Measurements from ENCODE around the gene FOLR3.
"Not testable (repeated sequence)": the region's sequence is repeated elsewhere in the genome, so short reads cannot be mapped to it uniquely, and the experiment has no call there.

The FOLR3 gene

DNA sequence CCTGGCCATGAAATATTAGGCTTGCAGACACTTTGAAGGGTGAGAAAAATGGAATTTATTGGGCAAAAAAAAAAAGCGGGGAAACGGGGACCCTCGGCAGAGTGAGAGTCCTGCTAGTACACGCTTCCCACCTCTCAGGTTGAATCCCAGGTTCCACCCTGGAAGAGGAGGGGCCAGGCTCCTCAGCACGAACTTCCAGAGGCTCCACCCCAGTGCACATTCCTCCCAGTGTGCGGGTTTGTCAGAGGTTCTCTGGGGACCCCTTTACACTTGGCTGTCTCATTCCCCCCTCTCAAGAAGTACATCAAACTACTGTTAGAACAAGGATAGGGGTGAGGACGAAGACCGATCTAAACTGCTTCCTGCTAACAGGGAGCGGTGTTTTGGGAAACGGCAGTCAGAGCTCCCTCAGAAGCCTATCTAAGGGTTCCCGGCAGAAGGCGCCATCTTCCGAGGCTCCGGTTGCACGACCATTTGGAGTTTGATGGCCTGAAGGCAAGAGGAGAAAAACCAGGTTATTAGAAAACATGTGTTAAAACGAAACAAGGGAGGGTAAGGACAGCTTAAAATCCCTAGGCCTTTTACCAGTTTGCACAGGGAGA is 27.5 kb downstream of the FOLR3 start:
- DNase-seq (ENCODE audit: low read depth): no peak

DNA sequence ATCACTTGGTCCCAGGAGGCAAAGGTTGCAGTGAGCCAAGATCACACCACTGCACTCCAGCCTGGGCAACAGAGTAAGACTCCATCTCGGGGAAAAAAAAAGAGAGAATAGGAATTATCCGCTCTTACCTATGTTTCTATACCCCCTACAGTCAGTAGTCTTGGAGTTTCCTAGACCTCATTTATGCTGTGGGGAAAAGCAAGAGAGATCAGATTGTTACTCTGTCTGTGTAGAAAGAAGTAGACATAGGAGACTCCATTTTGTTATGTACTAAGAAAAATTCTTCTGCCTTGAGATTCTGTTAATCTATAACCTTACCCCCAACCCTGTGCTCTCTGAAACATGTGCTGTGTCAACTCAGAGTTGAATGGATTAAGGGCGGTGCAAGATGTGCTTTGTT is 28.7 kb downstream of the FOLR3 start:
- DNase-seq (ENCODE audit: low read depth): not testable (repeated sequence)

DNA sequence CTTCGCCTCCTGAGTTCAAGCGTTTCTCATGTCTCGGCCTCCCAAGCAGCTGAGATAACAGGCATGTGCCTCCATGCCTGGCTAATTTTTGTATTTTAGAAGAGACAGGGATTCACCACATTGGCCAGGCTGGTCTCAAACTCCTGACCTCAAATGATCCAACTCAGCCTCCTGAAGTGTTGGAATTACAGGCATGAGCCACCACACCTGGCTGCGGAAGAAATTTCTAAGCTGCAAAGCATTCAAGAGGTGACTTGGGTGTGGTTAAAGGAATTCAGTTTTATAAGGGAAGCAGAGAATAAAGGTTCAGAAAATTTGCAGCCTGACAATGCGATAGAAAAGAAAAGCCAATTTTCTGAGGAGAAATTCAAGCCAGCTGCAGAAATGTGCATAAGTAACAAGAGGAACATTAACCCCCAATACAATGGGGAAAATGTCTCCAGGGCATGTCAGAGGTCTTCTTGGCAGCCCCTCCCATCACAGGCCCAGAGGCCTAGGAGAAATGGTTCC is 33.6 kb downstream of the FOLR3 start:
- not testable (repeated sequence) for DNase-seq (ENCODE audit: low read depth)

DNA sequence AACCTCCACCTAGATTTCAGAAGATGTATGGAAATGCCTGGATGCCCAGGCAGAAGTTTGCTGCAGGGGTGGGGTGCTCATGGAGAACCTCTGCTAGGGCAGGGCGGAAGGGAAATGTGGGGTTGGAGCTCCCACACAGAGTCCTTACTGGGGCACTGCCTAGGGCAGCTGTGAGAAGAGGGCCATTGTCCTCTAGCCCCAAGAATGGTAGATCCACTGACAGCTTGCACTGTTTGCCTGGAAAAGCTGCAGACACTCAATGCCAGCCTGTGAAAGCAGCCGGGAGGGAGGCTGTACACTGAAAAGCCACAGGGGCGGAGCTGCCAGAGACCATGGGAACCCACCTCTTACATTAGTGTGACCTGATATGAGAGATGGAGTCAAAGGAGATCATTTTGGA is 34.2 kb downstream of the FOLR3 start:
- not testable (repeated sequence) for DNase-seq (ENCODE audit: low read depth)

DNA sequence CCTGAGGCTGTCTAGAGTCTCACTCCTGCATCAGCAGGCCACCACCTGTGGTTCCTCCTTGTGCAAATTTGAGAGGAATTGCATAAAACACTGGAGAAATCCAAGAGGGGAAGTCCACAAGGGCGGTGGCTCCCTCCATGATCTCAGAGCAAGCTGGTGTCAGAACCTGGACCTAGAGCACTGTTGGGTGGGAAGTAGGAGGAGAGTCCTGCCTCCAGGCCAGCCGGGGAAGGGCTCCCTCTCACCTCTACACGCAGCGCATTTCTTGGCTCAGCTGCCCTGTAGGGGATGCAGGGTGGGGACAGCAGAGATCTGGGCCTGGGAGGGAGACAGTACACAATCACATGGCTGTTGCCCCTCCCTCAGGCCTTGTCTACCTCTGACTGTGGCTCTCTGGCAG is 36.5 kb downstream of the FOLR3 start:
- not testable (repeated sequence) for DNase-seq (ENCODE audit: low read depth)

DNA sequence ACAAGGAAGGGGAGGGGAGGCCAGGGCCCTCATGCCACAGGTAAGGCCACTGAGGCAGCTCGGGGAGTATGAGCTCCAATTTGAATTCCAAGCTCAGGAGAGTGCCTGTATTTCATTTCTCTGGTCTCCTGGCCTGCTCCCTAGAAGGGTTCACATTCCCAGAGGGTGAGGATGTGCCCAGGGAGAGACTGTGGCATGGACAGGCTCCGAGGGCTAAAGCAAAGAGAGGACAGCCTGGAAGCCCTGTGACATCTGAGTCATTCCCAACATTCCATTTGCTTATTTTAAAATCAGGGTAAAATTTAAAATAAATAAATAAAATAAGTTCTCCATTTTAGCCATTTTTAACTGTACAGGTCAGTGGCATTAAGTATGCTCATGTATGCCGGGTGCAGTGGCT is 37.8 kb downstream of the FOLR3 start:
- DNase-seq (ENCODE audit: low read depth): no peak

DNA sequence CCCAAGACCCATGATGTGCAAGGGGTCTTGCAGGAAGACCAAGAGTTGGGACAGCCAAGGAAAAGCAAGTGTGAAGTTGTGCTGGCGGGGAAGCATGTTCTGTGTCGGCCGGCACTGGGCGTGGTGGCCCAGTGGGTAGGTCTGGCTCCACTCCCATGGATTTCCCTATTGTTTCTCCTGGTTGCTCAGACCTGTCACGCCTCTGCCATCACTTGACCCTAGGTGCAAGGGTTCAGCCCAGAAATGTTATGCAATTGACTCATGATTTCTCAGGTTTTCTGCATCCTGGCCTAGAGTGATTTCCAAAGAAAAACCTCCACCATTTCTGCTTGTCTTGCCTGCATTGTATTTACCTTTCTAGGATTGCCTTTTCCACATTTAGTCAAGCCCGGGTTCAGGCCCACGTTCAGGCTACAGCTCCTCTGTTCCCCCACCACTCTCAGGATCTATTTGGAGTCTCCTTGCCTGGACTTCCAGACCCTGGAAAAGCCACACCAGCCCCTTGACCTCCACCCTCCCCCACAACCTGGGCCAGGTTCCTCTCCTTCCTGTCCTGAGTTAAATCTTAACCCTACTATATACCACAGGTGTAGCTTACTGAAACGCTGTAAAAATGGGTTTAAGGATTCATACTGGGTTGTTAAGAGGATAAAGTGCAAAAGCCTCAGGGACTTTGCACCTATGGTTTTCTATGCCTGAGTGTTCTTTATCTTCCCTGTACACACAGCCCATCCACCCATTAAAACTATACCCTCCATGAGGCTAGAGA is 39.0 kb downstream of the FOLR3 start:
- DNase-seq (ENCODE audit: low read depth): no peak

DNA sequence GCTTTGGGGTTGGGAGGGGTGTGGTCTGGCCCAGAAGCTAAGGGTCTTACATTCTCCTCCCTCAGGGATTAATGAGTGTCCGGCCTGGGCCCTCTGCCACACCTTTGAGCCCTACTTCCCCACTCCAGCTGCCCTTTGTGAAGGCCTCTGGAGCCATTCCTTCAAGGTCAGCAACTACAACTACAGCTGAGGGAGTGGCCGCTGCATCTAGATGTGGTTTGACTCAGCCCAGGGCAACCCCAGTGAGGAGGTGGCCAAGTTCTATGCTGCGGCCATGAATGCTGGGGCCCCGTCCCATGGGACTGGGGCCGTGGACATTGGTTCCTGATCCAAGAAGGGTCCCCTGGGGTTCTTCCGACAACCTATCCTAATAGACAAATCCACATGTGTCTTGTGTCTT is 42.1 kb downstream of the FOLR3 start:
- no peak for DNase-seq (ENCODE audit: low read depth)

DNA sequence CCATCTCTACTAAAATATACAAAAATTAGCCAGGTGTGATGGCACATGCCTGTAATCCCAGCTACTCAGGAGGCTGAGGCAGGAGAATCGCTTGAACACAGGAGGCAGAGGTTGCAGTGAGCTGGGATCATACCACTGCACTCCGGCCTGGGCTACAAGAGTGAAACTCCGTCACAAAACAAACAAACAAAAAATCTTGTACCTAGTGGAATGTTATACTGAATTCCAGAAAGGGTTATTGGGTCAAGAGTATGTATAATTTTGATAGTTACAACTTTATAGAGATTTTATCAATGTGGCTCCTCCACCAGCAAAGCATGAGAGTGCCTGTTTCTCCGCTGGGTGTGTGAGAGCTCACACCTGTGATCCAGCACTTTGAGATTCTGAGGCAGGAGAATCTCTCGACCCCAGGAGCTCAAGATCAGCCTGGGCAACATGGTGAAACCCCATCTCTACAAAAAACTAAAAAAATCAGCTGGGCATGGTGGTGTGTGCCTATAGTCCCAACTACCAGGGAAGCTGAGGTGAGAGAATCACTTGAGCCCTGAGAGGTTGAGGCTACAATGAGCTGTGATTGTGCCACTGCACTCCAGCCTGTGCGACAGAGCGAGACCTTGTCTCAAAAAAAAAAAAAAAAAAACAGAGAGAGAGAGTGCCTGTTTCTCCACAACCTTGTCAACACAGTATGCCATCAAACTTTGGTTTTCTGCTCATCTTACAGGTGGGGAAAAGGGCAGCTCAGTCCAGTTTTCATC is 43.7 kb downstream of the FOLR3 start:
- DNase-seq (ENCODE audit: low read depth): no peak

DNA sequence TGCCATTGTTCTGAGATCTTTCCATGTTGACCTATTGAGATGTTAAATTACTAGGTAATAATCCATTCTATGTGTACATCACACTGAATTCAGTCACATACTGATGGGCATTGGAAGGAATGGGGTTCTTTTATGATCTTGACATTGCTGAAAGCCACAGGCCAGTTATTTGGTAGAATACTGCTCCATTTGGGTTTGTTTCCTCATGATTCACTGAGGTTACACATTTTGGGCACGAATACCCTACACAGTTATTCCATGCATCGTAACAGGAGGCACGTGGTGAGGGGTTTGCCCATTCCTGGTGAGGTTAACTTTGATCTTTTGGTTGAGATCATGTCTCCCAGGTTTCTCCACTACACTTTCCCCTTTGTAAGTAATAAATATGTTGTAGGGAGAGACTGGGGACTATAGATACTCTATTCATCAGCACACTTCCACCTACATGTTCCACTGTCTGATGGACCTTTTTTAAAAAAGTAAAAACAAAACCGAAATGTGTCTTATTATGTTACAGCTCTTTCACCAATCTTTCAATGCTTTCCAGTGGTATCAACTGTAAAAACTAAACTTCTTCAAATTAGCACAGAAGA is 44.4 kb downstream of the FOLR3 start:
- DNase-seq (ENCODE audit: low read depth): no peak

DNA sequence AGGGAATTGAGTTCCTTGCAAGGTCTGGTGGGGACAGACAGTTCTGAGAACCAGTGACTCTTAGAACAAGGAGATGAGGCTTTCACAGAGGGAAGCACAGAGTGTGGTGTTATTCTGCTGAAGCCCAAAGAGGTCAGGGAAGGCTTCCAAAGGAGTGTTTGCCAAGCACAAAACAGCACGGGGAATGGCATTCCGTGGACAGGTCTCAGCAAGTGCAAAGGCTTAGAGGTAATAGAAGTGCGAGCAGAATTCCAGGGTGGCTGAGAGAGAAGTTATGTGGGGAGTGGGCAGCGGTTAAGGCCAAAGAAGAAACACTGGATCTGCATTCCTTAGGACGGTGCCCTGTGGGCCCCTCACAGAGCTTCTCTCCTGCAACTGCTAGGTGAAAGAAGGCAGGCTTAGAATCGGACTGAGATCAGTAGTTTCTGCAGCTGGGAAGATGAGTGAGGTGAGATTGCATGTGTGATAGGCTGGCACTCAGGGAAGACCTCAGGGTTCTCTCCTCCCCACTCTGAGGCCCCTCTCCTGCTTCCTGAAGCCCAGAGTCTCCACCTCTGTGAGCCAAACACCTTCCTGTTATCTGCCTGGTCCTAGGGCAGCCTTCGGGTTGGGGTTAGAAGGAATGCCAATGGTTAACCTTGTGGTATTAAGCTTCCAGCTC is 45.5 kb downstream of the FOLR3 start:
- DNase-seq (ENCODE audit: low read depth): not testable (repeated sequence)

DNA sequence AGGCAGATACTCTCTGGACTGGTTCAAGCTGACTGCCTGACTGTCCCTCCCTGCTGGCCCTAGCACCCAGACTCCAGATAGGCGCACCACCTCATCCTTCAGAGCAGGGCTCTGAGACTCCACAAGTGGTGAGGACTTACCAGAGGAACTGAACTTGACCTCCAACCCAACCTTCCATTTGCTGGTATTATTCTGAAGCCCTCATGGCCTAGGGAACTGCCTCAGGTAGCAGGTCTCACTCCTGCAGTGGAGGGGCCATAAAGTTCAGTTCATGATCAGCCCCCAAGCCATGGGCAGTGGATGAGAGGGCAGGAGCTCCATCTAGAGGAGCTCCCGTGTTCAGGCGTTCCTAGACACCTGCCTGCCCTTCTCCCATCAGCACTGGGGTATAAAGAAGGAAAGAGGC is 46.0 kb downstream of the FOLR3 start:
- not testable (repeated sequence) for DNase-seq (ENCODE audit: low read depth)

DNA sequence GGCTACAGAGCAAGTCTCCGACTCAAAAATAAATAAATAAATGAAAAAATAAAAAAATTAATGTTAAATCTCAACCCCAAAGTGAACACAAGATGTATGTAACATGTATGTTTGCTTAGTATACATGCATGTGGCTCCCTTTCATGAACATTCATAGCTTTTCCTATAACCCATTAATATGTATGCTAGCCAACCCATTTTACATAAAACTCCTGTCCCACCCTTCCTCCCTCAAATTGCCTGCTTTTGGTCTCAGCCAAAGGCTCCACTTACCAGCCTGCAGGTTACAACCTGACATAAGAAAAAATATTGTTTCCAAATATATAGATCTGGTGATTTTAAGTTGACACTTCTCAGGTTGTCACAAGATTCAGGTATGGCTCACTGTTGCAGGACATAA is 52.7 kb downstream of the FOLR3 start:
- DNase-seq (ENCODE audit: low read depth): no peak

Measured in stimulated activated CD8-positive, alpha-beta memory T cell treated with anti-CD3 and anti-CD28 coated beads, Interleukin-15, amount 100 ng/mL, for 24 hours (primary cell).